Measurements from ENCODE around the gene SGCE. TPM values are rescaled to one million over a fixed set of nuclear protein-coding genes. Genes with fewer than 3 reads are reported as not detected.

The SGCE gene
- total and polyA plus RNA-seq, 10 of the 15 experiments (the other 5 are each of a cell fraction or from before 2014, with no cell fraction given), result 30.5 to 80.1 (median 49.2) TPM

- Histone ChIP-seq H3K79me2 (ENCODE audit: control insufficient read depth, insufficient read depth, low read length) (no peaks in the 10 kb centered on the region), H3K27ac (ENCODE audit: control insufficient read depth, insufficient read depth) (no peak overlapping the region), H3K9me3 (replicated peaks; ENCODE audit: control insufficient read depth, insufficient read depth, low read length) (no peaks in the 10 kb centered on the region; the same call in none of the 3 replicates), H3K36me3 (ENCODE audit: control insufficient read depth in 2 of 2, insufficient read depth in 2 of 2, low read length in 1 of 2) (no peaks in the 10 kb centered on the region; a peak in 1 of 4 replicates), H3K4me1 (ENCODE audit: control insufficient read depth, insufficient read depth, low read length) (no peaks in the 10 kb centered on the region), H2AFZ (ENCODE audit: control insufficient read depth, low read depth, low read length) (no peak overlapping the region), H3K27me3 (replicated peaks in 1 of 2; ENCODE audit: control insufficient read depth in 2 of 2, insufficient read depth in 2 of 2, low read length in 1 of 2) (no peaks in the 10 kb centered on the region), H3K9ac (ENCODE audit: control insufficient read depth, insufficient read depth, low read length) (no peak overlapping the region), H4K20me1 (ENCODE audit: control insufficient read depth, insufficient read depth) (no peaks in the 10 kb centered on the region), H3K4me3 (no peak overlapping the region), H3K4me2 (ENCODE audit: control insufficient read depth, insufficient read depth) (no peak overlapping the region)
- POLR2A ChIA-PET, result no interaction called here
- no peak for DNase-seq (ENCODE audit: low read depth, low spot score)
- intact Hi-C loops (cut with micrococcal nuclease; ENCODE audit: unreplicated experiment), result no loop called here
- RAD21 ChIA-PET (ENCODE audit: unreplicated experiment), result no interaction called here
- CTCF ChIA-PET, result no interaction called here
- TF ChIP-seq BCL11A (IDR thresholded peaks at IDR 0.05; ENCODE audit: low read depth, low read length), result no peak
- TF ChIP-seq NFYB (IDR thresholded peaks at IDR 0.05; ENCODE audit: insufficient read depth, low read depth, low read length), result no peak
- in situ Hi-C loops (cut with MboI), result no loop called here
- FAIRE-seq, result no peak
- no TSS peak for BruUV-seq (replicated peaks)
- 98% methylated on average over 2 of the region's 2 CpGs for WGBS (ENCODE audit: insufficient coverage, insufficient replicate concordance, low lambda C conversion rate, missing lambda C conversion rate)
- SMC1A ChIA-PET (ENCODE audit: uncharacterized antibody, unreplicated experiment), result interaction anchor here (0.6 to 0.7 kb wide), 2 partner anchors 22 to 1766 kb away, joined by 3 read pairs; no protein-coding TSS in a partner anchor
- ATAC-seq, result no peak
These were observed 76.5 kb downstream of the SGCE start for GRCh38 chr7:94579470-94579869.

- ChIA-PET RAD21 (ENCODE audit: unreplicated experiment) (no interaction called here), CTCF (no interaction called here), SMC1A (ENCODE audit: uncharacterized antibody, unreplicated experiment) (no interaction called here), POLR2A (no interaction called here)
- in situ Hi-C loops (cut with MboI), result no loop called here
- no peak for DNase-seq (ENCODE audit: low read depth, low spot score)
- no peaks in the 10 kb centered on the region; the same call in none of the 3 replicates for H3K9me3 ChIP-seq (replicated peaks; ENCODE audit: control insufficient read depth, insufficient read depth, low read length)
- no peak for FAIRE-seq
- intact Hi-C loops (cut with micrococcal nuclease; ENCODE audit: unreplicated experiment), result no loop called here
- no peaks in the 10 kb centered on the region for H3K79me2 ChIP-seq (ENCODE audit: control insufficient read depth, insufficient read depth, low read length)
- H3K4me1 ChIP-seq (ENCODE audit: control insufficient read depth, insufficient read depth, low read length), result no peaks in the 10 kb centered on the region
- H3K36me3 ChIP-seq (ENCODE audit: control insufficient read depth in 2 of 2, insufficient read depth in 2 of 2, low read length in 1 of 2), result no peaks in the 10 kb centered on the region; a peak in 1 of 4 replicates
- no peak for TF ChIP-seq RFX5 (IDR thresholded peaks at IDR 0.05; ENCODE audit: low read depth, low read length)
- H4K20me1 ChIP-seq (ENCODE audit: control insufficient read depth, insufficient read depth), result no peaks in the 10 kb centered on the region
- H2AFZ ChIP-seq (ENCODE audit: control insufficient read depth, low read depth, low read length), result no peak overlapping the region
- no peak overlapping the region for H3K4me3 ChIP-seq
- no peaks in the 10 kb centered on the region for H3K27me3 ChIP-seq (replicated peaks in 1 of 2; ENCODE audit: control insufficient read depth in 2 of 2, insufficient read depth in 2 of 2, low read length in 1 of 2)
- no peak for ATAC-seq
- no TSS peak for BruUV-seq (replicated peaks)
- H3K9ac ChIP-seq (ENCODE audit: control insufficient read depth, insufficient read depth, low read length), result no peak overlapping the region
- H3K27ac ChIP-seq (ENCODE audit: control insufficient read depth, insufficient read depth), result no peak overlapping the region
- H3K4me2 ChIP-seq (ENCODE audit: control insufficient read depth, insufficient read depth), result no peak overlapping the region
These were observed 77.3 kb downstream of the SGCE start for GRCh38 chr7:94578614-94579013.

Data from GM12878 (cell line).